IMR-90 (cell line): ENCODE data around the gene TMEM62. TPM values are rescaled to one million over a fixed set of nuclear protein-coding genes. Genes with fewer than 3 reads are reported as not detected.

Experiments
- ATAC-seq: fragments of 200-7000 bp; cut with Tn5 transposase; 2 replicates; pipeline ENCODE4 v1.9.1; 2020; ENCODE audit warnings: low read depth, mild to moderate bottlenecking, moderate library complexity
- BruUV-seq: library from RNA; stranded (reverse); fragments of 400-500 nt; replicated peaks from 2 replicates; lab custom pipeline; 2021; lab: Mats Ljungman, UMichigan
- CTCF ChIA-PET: fragments of 300-600 bp; formaldehyde crosslinking; extraction: SDS; loops from one replicate; lab custom pipeline; 2021; ENCODE audit warnings: antibody characterized with exemption; lab: Yijun Ruan, JAX
- POLR2A ChIA-PET: fragments of 300-600 bp; sonication (Branson Sonifier 250); formaldehyde crosslinking; loops from one replicate; lab custom pipeline; 2022; ENCODE audit warnings: antibody characterized with exemption; ENCODE audit not compliant: unreplicated experiment; lab: Charles Lee
- DNase-seq: peaks from one replicate; pipeline ENCODE4 v3.0.0; 2013
- H2AFZ ChIP-seq: replicated peaks from 2 replicates; pipeline ENCODE3; 2013; ENCODE audit warnings: low read length, mild to moderate bottlenecking; ENCODE audit not compliant: poor library complexity
- H2AK5ac ChIP-seq: 2 replicates; pipeline ENCODE4 v1.6.1; 2013; ENCODE audit warnings: low read depth, low read length, inconsistent platforms
- H2AK9ac ChIP-seq: replicated peaks from 2 replicates; pipeline ENCODE3; 2013; ENCODE audit warnings: mild to moderate bottlenecking, low read depth, low read length, moderate library complexity; ENCODE audit not compliant: poor library complexity
- H2BK120ac ChIP-seq: 2 replicates; pipeline ENCODE4 v1.6.1; 2013; ENCODE audit warnings: low read depth, low read length, inconsistent platforms
- H2BK15ac ChIP-seq: 3 replicates; pipeline ENCODE4 v1.6.1; 2013; ENCODE audit warnings: low read depth, low read length, inconsistent platforms
- H2BK20ac ChIP-seq: 2 replicates; pipeline ENCODE4 v1.6.1; 2013; ENCODE audit warnings: low read depth, mild to moderate bottlenecking, inconsistent platforms, low read length, moderate library complexity
- H2BK5ac ChIP-seq: 2 replicates; pipeline ENCODE4 v1.6.1; 2013; ENCODE audit warnings: mild to moderate bottlenecking, low read depth, low read length, inconsistent platforms; ENCODE audit not compliant: poor library complexity, severe bottlenecking
- H3K14ac ChIP-seq: replicated peaks from 2 replicates; pipeline ENCODE4 v1.6.1; 2013; ENCODE audit warnings: low read depth, low read length, inconsistent platforms
- H3K18ac ChIP-seq: 2 replicates; pipeline ENCODE4 v1.6.1; 2013; ENCODE audit warnings: low read depth, low read length, control low read depth
- H3K23ac ChIP-seq: 2 replicates; pipeline ENCODE4 v1.6.1; 2013; ENCODE audit warnings: low read depth, low read length, inconsistent platforms
- H3K27ac ChIP-seq: 2 replicates; pipeline ENCODE4 v1.5.1; 2013; ENCODE audit warnings: mild to moderate bottlenecking, control low read depth, low read length; ENCODE audit not compliant: insufficient read depth
- H3K27me3 ChIP-seq: 2 replicates; pipeline ENCODE4 v1.6.1; 2013; ENCODE audit warnings: low read length; ENCODE audit not compliant: control insufficient read depth, insufficient read depth
- H3K36me3 ChIP-seq: 2 replicates; pipeline ENCODE4 v1.6.1; 2013; ENCODE audit warnings: low read length, mixed read lengths; ENCODE audit not compliant: control insufficient read depth, insufficient read depth
- H3K4ac ChIP-seq: 2 replicates; pipeline ENCODE4 v1.6.1; 2013; ENCODE audit warnings: low read depth, low read length, inconsistent platforms
- H3K4me1 ChIP-seq: 2 replicates; pipeline ENCODE4 v1.6.1; 2013; ENCODE audit warnings: low read length, mixed read lengths; ENCODE audit not compliant: control insufficient read depth, insufficient read depth
- H3K4me2 ChIP-seq: 2 replicates; pipeline ENCODE4 v1.6.1; 2013; ENCODE audit warnings: low read depth, mild to moderate bottlenecking, control low read depth, low read length, moderate library complexity
- H3K4me3 ChIP-seq: 2 replicates; pipeline ENCODE4 v1.5.1; 2013; ENCODE audit warnings: low read depth, mild to moderate bottlenecking, control low read depth, low read length, moderate library complexity; ENCODE audit not compliant: insufficient read depth
- H3K56ac ChIP-seq: 2 replicates; pipeline ENCODE4 v1.6.1; 2013; ENCODE audit warnings: low read length, inconsistent platforms; ENCODE audit not compliant: insufficient read depth; ENCODE audit errors: extremely low read depth
- H3K79me1 ChIP-seq, 2 experiments: 2 replicates each; pipeline ENCODE4 v1.6.1; 2013; ENCODE audit warnings: low read length in 2 of 2, inconsistent platforms in 1 of 2, low read depth in 1 of 2
- H3K9ac ChIP-seq: 2 replicates; pipeline ENCODE4 v1.6.1; 2013; ENCODE audit warnings: low read depth, low read length, control low read depth
- H3K9me1 ChIP-seq: 2 replicates; pipeline ENCODE4 v1.6.1; 2013; ENCODE audit warnings: low read length, inconsistent platforms; ENCODE audit not compliant: insufficient read depth
- H3K9me3 ChIP-seq: 2 replicates; pipeline ENCODE4 v1.6.1; 2013; ENCODE audit warnings: low read length; ENCODE audit not compliant: control insufficient read depth, insufficient read depth
- H4K20me1 ChIP-seq: 2 replicates; pipeline ENCODE4 v1.6.1; 2013; ENCODE audit warnings: low read length, inconsistent platforms; ENCODE audit not compliant: insufficient read depth
- H4K5ac ChIP-seq: 2 replicates; pipeline ENCODE4 v1.6.1; 2013; ENCODE audit warnings: mild to moderate bottlenecking, low read depth, low read length, control low read depth
- H4K8ac ChIP-seq, 2 experiments: 2 replicates each; pipeline ENCODE4 v1.6.1; 2013; ENCODE audit warnings: low read depth in 2 of 2, low read length in 2 of 2, control low read depth in 1 of 2, inconsistent platforms in 1 of 2
- H4K91ac ChIP-seq: 2 replicates; pipeline ENCODE4 v1.6.1; 2013; ENCODE audit warnings: low read depth, low read length, inconsistent platforms; ENCODE audit not compliant: insufficient read depth
- BHLHE40 ChIP-seq: fragments of 150-350 bp; IDR thresholded peaks from 2 replicates; pipeline ENCODE4 v1.6.1; 2016; ENCODE audit warnings: mild to moderate bottlenecking, low read depth, low read length
- CEBPB ChIP-seq: IDR thresholded peaks from 2 replicates; pipeline ENCODE4 v1.6.1; 2012; ENCODE audit warnings: low read depth, low read length, improper control_type of control experiment
- CHD1 ChIP-seq: IDR thresholded peaks from 2 replicates; pipeline ENCODE4 v1.6.1; 2012; ENCODE audit warnings: low read depth, low read length, improper control_type of control experiment
- ELK1 ChIP-seq: fragments of 150-350 bp; IDR thresholded peaks from 2 replicates; pipeline ENCODE4 v1.6.1; 2016; ENCODE audit warnings: low read depth, mild to moderate bottlenecking, low read length, moderate library complexity, borderline replicate concordance
- FOS ChIP-seq: fragments of 150-350 bp; IDR thresholded peaks from 2 replicates; pipeline ENCODE4 v1.6.1; 2016; ENCODE audit warnings: low read depth, low read length
- MAFK ChIP-seq: IDR thresholded peaks from 2 replicates; pipeline ENCODE4 v1.6.1; 2012; ENCODE audit warnings: low read depth, low read length, improper control_type of control experiment
- MXI1 ChIP-seq: IDR thresholded peaks from 2 replicates; pipeline ENCODE4 v1.6.1; 2012; ENCODE audit warnings: low read depth, mild to moderate bottlenecking, low read length, moderate library complexity, borderline replicate concordance
- NFE2L2 ChIP-seq: fragments of 150-350 bp; IDR thresholded peaks from 2 replicates; pipeline ENCODE4 v1.6.1; 2016; ENCODE audit warnings: low read depth, mild to moderate bottlenecking, low read length
- POLR2A ChIP-seq: IDR thresholded peaks from 2 replicates; pipeline ENCODE4 v1.6.1; 2012; ENCODE audit warnings: mild to moderate bottlenecking, low read depth, low read length
- WGBS, 2 experiments: methylation state at CpG; one replicate each; pipeline versions ENCODE4 v1.1.5 to v1.1.7; 2013; ENCODE audit warnings: missing lambda C conversion rate in 2 of 2; ENCODE audit not compliant: insufficient read length in 1 of 2; ENCODE audit errors: extremely low coverage in 2 of 2; 5-methylcytosine and 5-hydroxymethylcytosine counted together
- dilution Hi-C: fragments of 300-500 bp; cut with HindIII; formaldehyde crosslinking; loops from one replicate; pipeline ENCODE4 v1.14.3; 2018; ENCODE audit warnings: low sequenced_read_pairs; ENCODE audit not compliant: unreplicated experiment
- in situ Hi-C: fragments of 300-500 bp; cut with MboI; formaldehyde crosslinking; loops from 3 replicates; pipeline ENCODE4 v1.14.3; 2019; ENCODE audit warnings: low sequenced_read_pairs, inconsistent platforms, mixed read lengths
- intact Hi-C: fragments of 100-400 bp; cut with micrococcal nuclease; formaldehyde crosslinking; loops from 2 replicates; pipeline ENCODE4 v1.10.0; 2022
- polyA plus RNA-seq, 3 experiments: library from polyadenylated mRNA; depleted of rRNA; stranded (reverse); fragments of >200 nt; gene quantifications; 2 replicates each; pipeline ENCODE4 v1.2.3, GENCODE V29; 2012; ENCODE audit warnings: low replicate concordance in 1 of 3
- total RNA-seq: library from RNA; depleted of rRNA; stranded (reverse); fragments of >200 nt; gene quantifications from 2 replicates; pipeline ENCODE4 v1.2.3, GENCODE V29; 2012
- TF ChIP-seq, protein P1 (sequence below): fragments of 150-350 bp; IDR thresholded peaks from 2 replicates; pipeline ENCODE4 v1.6.1; 2017; ENCODE audit warnings: mild to moderate bottlenecking, antibody characterized with exemption, low read length, low read depth

The TMEM62 gene
- total and polyA plus RNA-seq, 2 of the 4 experiments (the other 2 are of a cell fraction), result 3.7 to 5.6 TPM

DNA sequence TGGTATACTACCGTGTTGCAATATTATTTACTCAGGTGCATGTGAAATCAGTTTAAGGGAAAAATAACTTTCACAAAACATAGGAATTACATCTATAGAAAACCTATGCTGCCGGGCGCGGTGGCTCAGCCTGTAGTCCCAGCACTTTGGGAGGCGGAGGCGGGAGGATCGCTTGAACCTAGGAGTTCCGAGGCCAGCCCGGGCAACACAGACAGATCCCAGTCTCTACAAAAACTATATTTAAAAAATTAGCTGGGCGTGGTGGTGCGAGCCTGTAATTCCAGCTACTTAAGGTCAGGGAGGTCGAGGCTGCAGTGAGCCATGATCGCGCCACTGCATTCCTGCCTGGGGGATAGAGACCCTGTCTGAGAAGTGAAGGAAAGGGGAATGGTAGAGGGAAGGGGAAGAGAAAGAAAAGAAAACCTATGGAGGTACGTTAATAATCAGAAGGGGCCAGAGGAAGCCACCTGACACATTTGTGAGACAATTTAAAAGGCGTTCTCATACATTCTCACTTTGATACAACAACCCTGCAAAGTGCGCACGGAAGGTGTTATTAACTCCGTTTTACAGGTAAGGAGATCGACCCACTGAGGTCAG is 456 bp upstream of the TMEM62 start:
- H3K27me3 ChIP-seq, result no peaks in the 10 kb centered on the region
- peak overlapping the region; percentile 67 for H3K4ac ChIP-seq
- peak overlapping the region; percentile 87 to 88 for H4K8ac ChIP-seq
- no peaks in the 10 kb centered on the region for H4K20me1 ChIP-seq
- 43% methylated on average over 12 of the region's 20 CpGs; no CpG with 5 or more reads in 1 of the 2 experiments for WGBS, 2 experiments
- H2AFZ ChIP-seq, result peak overlapping the region; percentile 99
- no peak overlapping the region for H2BK5ac ChIP-seq
- no peak overlapping the region for H3K27ac ChIP-seq
- POLR2A ChIA-PET, result no interaction called here
- peak overlapping the region; percentile 80 for H2AK9ac ChIP-seq
- no peak overlapping the region for H2AK5ac ChIP-seq
- peak overlapping the region; percentile 69; the same call in 1 of the 2 replicates for H2BK120ac ChIP-seq
- peak overlapping the region; percentile 87 for H3K4me3 ChIP-seq
- H3K79me1 ChIP-seq, result peaks cover 12 to 23% of the 10 kb centered on the region in 2 experiments
- H3K4me1 ChIP-seq, result peaks cover 8% of the 10 kb centered on the region
- peak overlapping the region; percentile 85 for H4K5ac ChIP-seq
- peak overlapping the region; percentile 96 for H3K4me2 ChIP-seq
- peak overlapping the region; percentile 75; the same call in 1 of the 2 replicates for H3K18ac ChIP-seq
- in situ Hi-C loops (no loop called here), intact Hi-C loops (no loop called here), dilution Hi-C loops (no loop called here)
- H3K9me3 ChIP-seq, result no peaks in the 10 kb centered on the region
- no peak for ATAC-seq
- DNase-seq, result no peak
- H2BK15ac ChIP-seq, result no peak overlapping the region
- peak overlapping the region; percentile 73 for H3K9ac ChIP-seq
- CTCF ChIA-PET, result interaction anchor here (0.6 kb wide), 1 partner anchor 22 kb away, joined by 4 read pairs; no protein-coding TSS in a partner anchor
- H4K91ac ChIP-seq, result peak overlapping the region; percentile 72
- BruUV-seq, result no TSS peak
- peaks cover under 1% of the 10 kb centered on the region; the same call in 1 of the 2 replicates for H3K9me1 ChIP-seq
- no peak for TF ChIP-seq CEBPB
- TF ChIP-seq, protein P1, sequence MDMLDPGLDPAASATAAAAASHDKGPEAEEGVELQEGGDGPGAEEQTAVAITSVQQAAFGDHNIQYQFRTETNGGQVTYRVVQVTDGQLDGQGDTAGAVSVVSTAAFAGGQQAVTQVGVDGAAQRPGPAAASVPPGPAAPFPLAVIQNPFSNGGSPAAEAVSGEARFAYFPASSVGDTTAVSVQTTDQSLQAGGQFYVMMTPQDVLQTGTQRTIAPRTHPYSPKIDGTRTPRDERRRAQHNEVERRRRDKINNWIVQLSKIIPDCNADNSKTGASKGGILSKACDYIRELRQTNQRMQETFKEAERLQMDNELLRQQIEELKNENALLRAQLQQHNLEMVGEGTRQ, result no peak
- TF ChIP-seq MAFK, result no peak
- TF ChIP-seq MXI1, result no peak
- TF ChIP-seq NFE2L2, result no peak
- TF ChIP-seq ELK1, result no peak
- TF ChIP-seq POLR2A, result no peak
- no peak for TF ChIP-seq BHLHE40
- TF ChIP-seq CHD1, result no peak
- no peak for TF ChIP-seq FOS
- peak overlapping the region; percentile 42 for H3K14ac ChIP-seq
- H2BK20ac ChIP-seq, result no peak overlapping the region
- peak overlapping the region; percentile 79 for H3K23ac ChIP-seq
- peaks cover 5% of the 10 kb centered on the region for H3K36me3 ChIP-seq
- peak overlapping the region; percentile 19 for H3K56ac ChIP-seq
